NCI-H187 (cell line): ENCODE measurements around the gene GIMAP8.
"Not testable (repeated sequence)": the region's sequence is repeated elsewhere in the genome, so short reads cannot be mapped to it uniquely, and the experiment has no call there.

Experiments used
- DNase-seq, 2 experiments: peaks; one replicate each; lab custom pipeline; 2025; lab: John Stamatoyannopoulos, UW

GIMAP8 gene

DNA sequence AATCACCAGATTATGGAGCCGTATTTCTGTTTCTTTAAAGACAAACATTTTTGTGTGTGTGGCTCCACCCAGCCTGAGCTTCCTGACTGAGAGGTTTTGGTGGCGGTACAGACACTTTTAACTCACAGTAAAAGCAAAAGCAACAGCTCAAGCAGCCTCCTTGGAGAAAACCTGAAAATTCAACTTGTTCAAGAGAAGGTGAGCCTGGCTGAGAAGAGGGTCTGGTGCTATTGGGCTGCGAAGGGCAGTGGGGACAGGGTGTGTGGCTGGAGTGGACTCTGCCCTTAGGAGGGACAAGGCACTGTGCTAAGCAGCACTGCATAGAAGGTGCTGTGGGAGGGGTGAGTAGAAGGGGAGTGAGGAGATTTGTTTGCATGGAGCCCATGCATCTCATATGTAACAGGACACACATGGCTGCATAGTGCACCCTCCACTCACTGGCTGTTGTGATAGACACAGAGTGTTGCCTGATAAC is 64.4 kb downstream of the GIMAP8 start, which contains the start of gene GIMAP7:
Gene GIMAP7, plus strand, starts transcription at position 125 of the 475 bp plus-strand sequence. CDS start 5,103 bp downstream, outside the sequence.
- DNase-seq = no peak

DNA sequence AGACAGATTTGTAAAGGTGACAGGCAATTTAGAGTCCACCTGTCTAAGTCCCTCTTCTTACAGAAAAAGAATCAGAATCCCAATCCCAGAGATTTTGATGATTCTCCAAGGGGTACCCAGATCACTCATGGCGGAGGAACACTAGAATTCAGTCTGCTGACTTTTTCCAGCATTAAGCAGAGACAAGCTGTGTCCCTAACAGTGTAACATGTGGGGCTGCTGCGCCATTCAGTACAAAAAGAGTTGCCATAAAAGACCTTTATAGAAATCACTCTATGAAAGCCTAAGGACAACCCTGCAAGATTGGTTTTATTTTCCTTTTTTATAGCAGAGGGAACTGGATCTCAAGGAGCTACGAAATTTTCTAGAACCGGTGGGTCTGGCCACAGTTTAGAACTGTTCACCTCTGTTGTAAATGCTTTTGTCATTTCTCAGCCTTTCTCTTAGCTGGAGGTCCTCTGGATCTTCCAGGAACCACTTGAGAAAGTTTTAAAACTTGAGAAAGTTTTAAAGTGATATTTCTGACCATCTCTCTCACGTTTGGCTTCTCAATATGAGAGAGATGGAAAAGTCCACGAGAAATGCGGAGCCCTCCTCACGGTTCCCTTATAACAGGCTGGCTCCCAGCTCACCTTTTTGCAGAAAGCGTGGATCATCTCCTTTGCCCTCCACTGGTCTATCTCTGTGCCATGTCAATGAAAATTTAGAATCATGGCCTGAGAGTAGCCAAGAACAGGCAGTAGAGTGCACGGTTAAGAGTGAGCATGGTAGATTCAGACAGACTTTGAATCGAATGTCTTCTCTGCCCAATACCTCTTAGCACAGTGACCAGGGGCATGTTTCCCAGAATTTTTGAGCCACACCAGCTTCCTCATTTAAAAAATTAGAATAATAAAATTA is 65.1 kb downstream of the GIMAP8 start:
- DNase-seq = no peak

DNA sequence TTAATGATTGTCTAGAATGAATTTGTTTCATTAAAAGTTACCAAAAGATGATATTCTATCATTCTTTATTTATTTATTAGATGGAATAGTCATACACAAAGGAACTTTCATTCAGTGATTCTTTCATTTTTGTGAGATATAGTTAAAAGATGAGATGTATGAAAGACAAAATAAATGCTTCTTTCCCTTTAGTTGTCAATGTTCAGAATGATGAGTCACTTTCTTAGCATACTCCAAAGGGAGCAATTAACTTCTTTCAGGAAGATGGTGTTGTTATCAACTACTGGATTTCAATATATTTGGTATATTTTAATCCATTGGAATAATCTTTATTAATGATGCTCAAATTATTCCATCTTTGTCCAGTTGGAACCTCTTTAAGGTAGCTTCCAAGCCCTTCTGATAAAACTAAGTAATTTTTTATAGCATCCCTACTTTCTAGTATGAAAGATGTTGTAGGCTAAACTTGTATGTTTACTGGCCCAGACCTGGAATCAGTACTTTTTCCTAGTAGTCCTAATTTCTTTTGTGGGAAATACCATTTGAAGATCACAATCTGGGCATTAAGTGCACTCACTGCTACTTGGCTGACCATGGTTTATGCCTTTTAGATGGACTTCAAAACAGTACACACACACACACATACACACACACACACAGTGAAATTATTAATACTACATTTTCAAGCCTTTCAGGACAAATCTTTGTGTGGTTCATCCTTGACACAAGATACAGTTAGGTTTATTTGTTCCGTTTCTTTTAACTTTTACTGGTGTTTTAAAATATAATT is 66.7 kb downstream of the GIMAP8 start:
- DNase-seq = no peak

DNA sequence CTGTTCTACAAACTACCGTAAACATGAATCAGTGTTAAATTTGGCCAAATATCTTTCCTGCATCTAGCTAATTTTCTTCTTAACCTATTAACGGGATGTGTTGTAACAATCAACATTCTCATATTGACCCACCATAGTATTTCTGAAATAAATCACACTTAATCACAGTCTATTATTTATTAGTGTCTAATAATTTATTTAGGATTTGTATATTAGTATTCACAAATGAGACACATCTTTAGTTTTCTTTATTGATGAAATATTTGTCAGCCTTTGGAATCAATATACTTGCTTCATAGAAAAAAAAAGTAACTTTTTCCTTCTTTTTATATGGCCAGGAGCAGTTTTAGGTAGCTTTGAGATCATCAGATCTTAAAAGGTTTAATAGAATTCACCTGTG is 68.9 kb downstream of the GIMAP8 start:
- no peak for DNase-seq

DNA sequence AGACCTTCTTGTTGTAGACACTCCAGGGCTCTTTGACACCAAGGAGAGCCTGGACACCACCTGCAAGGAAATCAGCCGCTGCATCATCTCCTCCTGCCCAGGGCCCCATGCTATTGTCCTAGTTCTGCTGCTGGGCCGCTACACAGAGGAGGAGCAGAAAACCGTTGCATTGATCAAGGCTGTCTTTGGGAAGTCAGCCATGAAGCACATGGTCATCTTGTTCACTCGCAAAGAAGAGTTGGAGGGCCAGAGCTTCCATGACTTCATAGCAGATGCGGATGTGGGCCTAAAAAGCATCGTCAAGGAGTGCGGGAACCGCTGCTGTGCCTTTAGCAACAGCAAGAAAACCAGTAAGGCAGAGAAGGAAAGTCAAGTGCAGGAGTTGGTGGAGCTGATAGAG is 69.7 kb downstream of the GIMAP8 start:
- no peak for DNase-seq

DNA sequence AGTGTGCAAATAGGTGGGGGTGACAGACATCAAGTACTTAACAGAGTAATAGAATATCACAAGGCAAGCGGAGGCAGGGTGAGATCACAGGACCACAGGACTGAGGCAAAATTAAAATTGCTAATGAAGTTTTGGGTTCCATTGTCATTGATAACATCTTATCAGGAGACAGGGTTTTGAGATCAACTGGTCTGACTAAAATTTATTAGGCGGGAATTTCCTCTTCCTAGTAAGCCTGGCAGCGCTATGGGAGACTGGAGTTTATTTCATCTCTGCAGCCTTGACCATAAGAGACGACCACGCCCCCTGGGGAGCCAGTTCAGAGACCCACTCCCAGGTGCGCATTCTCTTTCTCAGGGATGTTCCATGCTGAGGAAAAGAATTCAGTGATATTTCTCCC is 72.5 kb downstream of the GIMAP8 start:
- not testable (repeated sequence) for DNase-seq

DNA sequence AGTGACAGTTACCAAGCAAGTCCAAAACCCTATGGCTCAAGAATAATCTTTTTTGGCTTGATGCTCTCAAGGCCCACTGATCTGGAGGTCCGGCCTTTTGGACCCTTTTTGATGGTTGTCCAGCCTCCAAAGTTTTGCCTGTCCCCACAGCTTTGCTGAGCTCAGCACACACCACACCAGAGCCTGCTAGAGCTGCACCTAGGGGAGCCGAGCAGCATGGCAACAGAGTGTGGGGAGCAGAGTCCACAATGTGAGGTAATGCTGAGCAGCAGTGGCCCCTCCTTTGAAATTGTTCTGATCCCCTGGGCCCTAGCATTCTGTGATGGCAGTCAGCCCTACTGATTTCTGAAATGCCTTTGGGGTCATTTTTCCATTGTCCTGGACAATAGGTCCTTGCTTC is 73.6 kb downstream of the GIMAP8 start:
- no peak for DNase-seq
